HG02840 (cell line): ENCODE measurements around the gene STK39.

ENCODE experiments used
- ATAC-seq: cut with Tn5 transposase; IDR thresholded peaks from one replicate; pipeline ENCODE4 v1.9.1; 2021; ENCODE audit warnings: mild to moderate bottlenecking, moderate library complexity, moderate number of reproducible peaks; ENCODE audit not compliant: unreplicated experiment, low FRiP score

STK39 gene

DNA sequence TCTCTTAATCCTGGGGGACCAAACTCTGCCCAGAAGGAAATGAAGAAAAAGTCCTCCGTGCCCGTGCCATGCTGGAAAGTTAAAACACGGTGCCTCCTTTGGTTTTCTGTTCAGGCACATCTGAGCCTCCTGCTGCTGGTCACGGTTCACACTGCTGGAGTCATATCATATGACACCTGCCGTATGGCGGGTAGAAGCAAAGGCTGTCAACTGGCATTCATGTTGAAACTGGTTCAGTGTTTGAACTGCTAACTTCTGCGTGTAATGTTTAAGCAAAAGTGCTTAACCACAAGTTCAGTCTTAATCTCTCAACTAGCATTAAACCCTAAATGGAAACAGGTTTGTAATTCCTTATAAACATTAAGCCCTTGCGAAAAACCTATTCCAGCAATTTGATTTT lies 3.1 kb downstream of the STK39 start:
- no peak for ATAC-seq

DNA sequence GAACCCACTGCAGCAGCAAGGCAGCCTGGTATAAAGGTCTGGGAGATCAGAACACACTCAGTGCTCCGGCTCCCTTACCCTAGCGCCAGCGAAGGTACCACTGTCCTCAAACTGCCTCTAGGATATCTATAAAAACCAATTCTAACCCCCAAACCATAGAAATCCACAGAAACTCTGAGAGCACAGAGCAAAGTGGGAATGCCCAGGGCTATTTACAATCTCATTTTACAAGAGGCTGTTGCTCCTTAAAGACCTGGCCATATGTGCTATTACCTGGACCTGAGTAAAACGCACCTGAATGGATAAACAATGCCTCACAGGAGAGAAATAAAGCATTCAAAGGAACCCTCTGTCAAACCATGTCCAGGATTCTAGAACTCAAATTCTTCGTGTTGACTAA lies 4.3 kb downstream of the STK39 start:
- ATAC-seq = no peak

DNA sequence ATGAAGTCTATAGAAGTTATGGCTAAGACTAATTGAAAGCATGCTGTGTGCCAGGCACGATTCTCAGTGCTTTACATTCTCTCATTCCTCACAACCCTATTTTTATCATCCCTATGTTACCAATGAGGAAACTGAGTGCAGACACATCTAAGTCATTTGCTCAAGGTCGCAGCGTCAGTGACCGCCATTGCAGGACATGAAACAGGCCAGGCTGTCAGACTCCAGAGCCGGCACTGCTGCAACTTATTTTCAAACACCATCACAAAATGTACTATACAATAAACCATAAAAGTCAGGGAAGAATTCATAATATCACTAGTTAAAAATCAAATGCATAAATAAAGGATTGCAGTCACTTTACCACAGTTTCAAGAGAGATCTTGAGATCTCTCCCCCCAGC lies 5.6 kb downstream of the STK39 start:
- ATAC-seq = no peak

DNA sequence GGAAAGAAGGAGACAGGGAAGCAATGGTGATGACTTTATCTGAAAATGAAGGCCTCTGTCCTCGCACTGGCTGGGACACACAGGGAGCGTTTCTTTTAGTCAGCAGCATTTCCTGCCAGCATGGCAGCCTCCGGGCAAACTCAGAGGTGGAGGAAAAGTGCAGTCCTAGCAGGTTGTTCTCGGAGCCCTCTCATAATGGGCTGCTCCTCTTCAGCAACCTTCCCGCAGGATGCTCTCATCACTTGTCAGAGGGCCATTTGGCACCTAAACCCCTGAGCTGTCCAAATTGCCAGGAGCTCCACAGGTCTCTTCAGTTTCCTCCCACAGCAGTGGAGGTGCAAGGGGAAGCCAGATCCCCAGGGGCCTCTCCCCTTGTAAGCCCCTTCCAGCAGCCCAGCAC lies 6.2 kb downstream of the STK39 start:
- no peak for ATAC-seq

DNA sequence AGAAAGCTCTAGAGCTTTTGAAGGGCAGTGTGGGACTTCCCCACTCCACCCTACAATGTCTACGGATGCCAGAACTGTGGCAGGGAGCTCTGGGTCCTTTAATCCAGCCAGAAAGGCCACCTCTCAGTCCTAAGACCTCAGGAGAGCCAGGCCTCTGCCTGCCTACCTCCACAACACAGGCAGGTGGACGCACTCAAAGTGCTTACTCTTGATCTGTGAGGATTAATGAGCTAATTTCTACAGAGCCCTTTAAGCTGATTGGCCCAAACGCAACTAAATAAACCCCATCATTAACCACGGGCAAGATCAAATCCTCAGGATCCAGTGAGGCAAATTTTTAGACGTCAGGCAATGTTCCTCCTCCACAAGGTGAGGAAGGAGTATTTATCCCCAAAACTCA lies 8.1 kb downstream of the STK39 start:
- ATAC-seq = no peak

DNA sequence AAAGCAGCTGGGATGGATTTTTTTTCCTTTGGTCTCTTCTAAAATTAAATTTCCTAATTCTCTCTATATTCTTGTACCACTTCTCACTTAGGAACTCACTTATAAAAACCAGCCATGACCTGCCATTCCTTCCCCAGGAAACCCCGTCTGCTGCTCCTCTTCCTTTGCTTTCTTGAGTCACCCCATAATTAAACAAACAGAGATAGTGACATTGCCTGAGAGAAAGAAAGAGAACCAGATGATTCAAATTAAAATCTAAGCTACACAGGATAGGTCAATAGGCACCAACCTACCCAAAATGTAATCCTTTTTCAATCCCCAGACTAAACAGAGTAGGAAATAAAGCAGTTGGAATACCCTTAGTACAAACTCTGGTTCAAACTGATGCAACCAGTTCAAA lies 9.7 kb downstream of the STK39 start:
- ATAC-seq = no peak

DNA sequence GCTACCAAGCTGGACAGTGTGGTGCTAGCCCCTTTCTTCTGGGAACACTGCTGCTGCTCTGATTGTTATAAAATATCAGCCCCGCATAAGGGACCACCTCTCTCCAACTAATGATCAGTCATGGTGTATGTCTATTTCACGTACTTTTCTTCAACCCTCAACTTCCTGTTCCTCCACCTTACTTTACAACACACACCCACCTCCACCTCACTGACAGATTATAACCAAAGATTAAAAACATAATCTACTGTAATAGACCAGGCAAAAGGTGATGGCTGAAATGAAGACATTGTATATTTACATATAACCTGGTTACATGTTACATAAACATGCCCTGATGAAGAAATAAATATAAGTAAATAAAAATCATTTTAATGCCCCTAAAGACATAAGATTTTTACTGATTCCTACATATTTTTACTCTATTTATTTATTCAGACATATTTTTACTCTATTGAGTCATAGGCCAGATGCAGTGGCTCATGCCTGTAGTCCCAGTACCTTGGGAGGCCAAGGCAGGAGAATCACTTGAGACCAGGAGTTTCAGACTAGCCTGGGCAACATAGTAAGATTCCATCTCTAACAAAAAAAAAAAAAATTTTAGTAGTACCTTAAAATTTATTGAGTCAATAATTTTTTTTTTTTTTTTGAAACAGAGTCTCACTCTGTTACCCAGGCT lies 12.8 kb downstream of the STK39 start:
- no peak for ATAC-seq

DNA sequence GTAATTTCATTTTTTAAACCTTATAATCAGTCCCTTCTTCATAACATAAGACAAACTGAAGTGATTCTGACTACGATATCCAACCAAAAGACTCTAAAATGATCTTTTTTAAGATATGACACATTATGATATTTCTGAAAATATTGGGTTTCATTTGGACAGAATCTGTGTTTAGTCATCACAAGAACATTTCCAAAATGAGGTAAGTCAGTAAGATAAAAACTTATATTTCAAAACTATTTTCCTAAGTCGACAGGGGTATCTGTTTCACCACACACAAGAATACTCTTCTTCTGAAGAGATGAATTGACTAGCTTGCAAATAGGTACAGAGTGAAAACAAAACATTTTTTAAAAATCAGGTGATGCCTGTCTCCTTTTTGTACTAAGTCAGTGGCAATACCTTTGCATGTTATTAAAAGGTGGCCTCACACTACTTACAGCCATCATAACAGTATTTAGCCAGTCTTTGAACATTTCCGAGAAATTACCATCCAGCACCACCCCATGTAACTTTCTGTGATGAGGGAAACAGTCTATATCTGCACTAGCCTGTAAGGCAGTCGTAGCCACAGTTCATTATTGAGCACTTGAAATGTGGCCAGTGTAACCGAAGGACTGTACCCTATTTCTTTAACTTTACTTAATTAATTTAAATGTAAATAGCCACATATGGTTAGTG lies 13.5 kb downstream of the STK39 start:
- ATAC-seq = no peak

DNA sequence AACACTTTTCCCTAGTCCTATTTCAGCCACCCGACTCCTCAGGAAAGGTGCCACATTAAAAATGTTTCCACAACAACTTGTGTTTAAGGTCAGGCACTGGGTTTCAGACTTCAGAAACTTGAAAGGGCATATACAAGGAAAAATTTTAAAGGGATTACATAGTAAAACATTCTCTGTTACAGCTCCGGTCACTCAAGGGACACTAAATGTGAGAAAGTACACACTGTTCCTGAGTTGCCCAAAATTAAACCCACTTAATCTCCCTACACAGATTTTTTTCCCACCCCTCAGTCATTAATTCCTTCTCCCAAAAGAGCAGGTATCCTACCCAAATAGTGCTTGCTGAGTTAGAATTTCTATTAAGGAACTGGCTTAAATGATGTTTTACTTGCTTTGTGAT lies 14.2 kb downstream of the STK39 start:
- no peak for ATAC-seq

DNA sequence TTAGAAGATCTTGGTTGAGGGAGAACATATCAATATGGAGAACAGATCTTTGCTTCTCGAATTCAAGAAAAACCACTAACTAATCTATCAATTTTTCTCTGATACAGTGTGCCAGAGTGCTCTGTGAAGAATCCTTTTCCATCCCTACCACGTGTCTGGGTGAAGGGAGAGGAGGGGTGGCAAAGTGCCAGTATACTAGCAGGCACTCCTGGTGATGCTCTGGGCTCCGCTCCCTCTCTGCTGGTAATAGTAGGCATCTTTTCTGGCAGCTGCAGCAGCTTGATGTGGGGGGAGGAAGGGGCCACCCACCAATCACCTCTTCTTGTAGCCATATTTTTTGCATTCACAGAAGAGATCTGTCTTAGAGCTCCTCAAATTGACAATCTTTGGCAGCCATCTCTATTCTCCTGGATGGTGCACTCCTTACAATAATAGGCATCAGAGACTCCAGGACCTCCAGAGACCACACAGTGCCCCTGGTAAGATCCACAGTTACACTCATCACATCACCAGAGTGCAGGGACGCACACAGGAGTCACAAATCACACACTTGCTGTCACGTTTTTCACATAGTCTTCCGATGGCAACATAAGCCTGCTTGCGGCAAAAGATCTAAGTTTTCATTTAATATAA lies 15.7 kb downstream of the STK39 start:
- no peak for ATAC-seq

DNA sequence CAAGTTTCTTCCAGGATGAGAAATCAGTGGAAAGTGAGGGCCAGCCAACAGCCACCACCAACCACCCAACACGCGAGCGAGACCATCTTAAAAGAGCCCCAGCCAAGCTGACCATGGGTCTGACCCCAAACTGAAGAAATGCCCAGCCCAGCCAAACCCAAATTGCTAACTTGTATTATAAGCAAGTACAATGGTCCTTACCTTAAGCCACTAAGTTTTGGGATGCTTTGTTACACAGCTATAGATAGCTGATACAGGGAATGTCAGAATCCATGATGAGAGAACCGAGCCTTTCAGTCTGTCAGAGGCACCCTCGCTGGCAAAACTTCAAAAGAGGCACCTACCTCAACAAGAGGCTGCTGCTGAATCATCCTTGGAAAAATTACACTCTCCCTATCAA lies 17.0 kb downstream of the STK39 start:
- ATAC-seq = no peak

DNA sequence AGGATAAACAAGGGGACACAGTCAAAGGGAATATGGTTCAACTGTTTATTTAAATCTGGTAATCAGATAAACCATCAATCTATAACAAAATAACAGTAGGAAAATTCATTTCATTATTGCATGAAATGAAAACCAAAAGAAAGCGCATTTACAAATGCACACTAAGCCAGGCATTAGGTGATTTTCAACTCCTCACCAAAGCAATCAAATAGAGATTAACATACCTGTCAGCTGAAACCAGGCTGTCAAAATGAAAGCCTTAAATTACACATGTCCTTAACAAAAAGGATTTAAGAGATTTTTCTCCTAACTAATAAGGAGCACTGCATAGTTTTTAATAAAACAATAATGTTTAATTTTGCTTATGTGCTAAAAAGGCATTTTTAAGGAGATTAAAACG lies 23.0 kb downstream of the STK39 start:
- no peak for ATAC-seq

DNA sequence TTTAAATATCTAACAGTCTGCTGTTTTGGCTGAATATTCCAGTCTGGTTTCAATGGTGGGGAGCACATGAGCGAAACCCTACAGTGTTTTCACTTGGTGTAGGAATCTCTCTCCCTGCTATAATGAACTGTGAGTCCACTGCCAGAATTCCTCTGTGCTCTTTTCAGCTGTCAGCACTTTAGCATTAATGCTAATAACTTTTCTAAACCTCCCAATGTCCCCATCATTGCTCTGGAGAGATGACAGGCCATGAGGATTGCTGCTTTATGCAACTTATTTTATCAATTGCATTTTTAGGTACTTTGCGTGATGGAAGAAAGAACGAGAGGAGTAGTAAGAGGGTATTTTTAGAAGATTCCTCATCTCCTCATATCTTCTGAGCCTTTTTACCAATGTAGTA lies 25.3 kb downstream of the STK39 start:
- no peak for ATAC-seq

DNA sequence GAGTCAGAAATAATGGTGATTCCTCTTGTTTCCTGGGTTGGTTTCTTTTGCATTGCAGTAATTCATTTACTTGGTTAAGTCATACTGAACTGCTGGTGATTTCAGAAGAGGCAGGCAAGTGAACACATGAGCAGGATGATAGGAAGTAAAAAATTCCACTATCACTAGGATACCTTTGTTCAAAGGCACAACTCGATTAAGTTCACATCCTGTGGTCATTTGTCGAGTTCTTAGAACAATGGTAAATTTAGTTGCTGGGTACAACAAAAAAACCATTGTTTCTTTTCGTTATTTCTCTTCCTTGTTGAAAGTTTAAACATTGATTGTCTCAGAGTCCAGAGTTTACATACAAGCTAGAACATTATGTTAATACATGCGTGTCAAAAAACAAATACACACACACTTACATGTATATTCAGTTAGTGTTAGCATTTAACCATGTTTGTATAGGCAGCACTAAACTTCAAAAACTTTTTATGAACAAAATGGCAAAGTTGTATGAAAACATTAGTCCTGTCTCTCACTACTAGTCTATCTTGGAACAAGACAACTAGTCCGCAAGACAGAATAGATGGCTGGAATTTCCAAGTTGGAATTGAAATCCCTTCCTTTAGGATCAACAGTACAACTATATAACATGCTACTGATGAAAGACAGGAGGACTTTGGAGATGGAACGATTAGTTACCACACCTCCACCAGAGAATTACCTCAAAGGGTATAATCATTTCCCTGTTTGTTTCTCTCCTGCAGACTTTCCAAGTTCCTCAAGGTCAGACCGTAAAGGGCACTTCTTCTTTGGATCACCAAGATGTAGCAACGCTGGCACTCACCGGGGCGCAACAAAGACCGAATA lies 26.2 kb downstream of the STK39 start:
- ATAC-seq = no peak

DNA sequence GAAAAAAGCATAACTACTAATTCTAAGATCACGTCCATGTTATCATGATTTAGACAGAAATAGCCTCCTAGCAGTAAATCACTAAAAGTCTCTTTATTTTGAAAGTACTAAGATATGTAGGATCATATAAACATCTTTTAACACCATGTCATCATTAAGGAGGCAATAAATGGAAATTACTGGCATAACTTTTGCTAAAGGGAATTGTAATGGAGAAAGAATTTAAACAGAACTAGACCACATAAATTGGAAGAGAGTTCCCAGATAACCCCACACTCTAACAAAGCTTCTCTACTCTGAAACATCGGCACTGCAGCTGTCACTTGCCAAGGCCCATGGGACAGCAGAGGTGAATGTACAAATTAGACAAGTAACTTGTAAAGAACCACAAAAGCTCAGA lies 29.5 kb downstream of the STK39 start:
- no peak for ATAC-seq

DNA sequence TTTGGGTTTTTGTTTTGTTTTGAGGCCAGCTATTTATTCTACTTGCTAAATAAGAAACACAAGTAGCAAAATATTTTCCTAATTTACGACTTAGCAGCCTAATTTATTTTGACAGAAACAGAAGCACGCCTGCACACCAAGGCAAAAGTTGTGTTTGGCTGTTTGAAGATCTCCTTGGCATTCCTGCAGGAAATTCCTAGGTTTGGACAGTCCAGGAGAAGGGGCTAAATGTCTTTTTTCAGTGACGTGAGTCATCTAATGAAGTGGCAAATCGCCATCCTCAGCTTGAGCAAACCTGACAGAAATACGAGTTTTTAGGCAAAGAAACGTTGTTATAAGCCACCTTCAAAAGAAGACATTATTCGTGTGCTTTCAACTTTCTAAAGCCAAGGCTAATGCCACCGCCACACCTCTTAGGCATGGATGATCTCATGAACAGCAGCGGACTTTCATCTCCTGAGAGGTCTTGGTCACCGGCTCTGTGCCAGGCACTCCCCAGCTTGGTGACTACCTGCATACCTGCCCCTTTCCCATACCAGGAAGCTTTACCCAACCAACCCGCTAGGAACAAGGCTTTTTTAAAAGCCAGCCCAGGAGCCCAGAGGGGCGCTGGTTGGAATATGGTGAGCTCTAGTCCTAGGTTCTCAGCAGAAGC lies 30.9 kb downstream of the STK39 start:
- no peak for ATAC-seq

DNA sequence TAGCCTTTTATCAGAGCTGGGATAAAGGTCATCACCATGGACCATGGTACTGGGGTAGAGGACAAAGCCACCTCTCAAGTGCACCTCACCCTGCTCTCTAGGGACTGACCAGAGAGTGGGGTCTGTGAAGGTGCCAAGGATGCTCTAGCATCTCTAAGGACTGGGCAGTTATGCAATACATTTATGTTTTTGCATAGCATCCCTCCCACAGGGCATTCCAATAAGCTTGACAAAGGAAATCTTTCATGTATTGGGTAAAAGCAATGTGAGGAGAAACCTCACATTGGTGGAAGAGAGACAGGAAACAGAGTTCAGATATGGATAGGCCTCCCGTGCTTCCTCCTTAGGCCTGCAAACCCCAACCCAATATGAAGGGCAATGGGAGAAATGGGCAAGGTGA lies 31.6 kb downstream of the STK39 start:
- no peak for ATAC-seq

DNA sequence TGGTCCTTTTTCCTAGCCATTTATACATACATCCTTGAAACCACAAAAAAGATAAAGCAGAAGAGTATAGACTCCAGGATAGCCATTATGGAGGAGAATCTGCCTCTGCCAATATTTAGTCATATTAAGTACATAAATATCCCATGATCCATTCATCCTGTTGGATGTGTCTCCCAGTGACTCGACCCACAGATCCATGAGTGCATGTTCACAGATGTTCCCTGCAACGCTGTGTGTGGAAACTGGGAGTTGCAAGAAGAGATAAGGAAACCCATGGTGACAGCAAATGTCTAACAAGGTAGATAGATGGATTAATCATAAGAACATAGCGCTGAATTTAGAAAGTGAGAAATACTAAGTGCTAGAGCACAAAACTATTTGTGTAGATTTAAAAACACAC lies 34.5 kb downstream of the STK39 start:
- no peak for ATAC-seq

DNA sequence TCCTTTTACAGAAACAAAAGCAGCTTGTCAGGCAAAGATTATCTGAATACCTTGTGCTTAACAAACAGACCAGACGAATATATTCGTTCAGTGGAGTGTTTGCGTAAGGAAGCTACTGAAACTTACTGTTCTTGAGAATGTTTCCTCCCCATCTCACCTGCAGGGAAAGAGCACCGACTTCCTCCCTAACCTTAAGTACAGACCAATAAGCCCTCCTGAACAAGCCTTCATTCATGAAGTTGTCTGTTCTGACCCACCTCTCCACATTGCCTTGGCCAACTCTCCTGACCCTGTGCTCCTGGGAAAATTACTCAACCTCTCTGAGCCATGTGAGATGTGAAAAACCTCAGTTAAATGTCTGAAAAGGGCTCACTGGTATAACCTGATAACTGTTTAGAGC lies 35.2 kb downstream of the STK39 start:
- no peak for ATAC-seq

DNA sequence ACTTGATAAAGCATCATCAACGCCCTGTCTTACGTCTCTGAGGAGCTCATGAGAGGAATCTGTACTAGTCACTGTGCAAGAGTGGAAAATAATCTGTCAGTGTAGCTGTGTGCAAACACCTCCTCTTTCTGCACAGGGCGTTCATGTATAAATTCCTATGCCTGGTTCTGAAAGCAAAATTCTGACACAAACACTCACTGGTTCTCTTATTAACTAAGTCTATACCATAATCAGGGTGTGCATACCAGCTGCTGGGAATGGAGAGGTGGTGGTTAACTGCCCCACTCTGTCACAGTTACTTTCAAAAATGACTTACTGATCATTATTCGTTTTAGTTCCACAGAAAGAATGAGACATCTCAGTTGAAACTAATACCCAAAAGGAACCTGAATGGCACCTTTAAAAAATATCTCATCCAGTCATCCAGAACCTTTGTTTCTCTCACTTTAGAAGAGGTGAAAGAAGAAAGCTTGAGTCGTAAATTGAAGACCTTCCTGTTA lies 35.7 kb downstream of the STK39 start:
- ATAC-seq = no peak
